Glomerular visceral epithelial cell (primary cell): ENCODE results near the gene MAP2K5.

ENCODE experiments used
- DNase-seq: peaks from one replicate; pipeline ENCODE4 v3.0.0-alpha.2; 2016; ENCODE audit errors: extremely low spot score

MAP2K5 gene

GRCh38 chr15:67824976-67825880, 282.7 kb downstream of the MAP2K5 start, which contains the start of gene SKOR1:
Gene SKOR1, plus strand, starts transcription at chr15:67825509. Its CDS starts 94 bp downstream, at chr15:67825603.
- DNase-seq: no peak

- DNase-seq: no peak
Measured at GRCh38 chr15:67825881-67826716, 283.6 kb downstream of the MAP2K5 start.

GRCh38 chr15:67826717-67827561, 284.4 kb downstream of the MAP2K5 start:
- DNase-seq: no peak

- no peak for DNase-seq
Measured at GRCh38 chr15:67827562-67828277, 285.2 kb downstream of the MAP2K5 start.

- no peak for DNase-seq
Measured at GRCh38 chr15:67828278-67828968, 285.9 kb downstream of the MAP2K5 start.

GRCh38 chr15:67828969-67829646, 286.6 kb downstream of the MAP2K5 start:
- no peak for DNase-seq

GRCh38 chr15:67829647-67830504, 287.4 kb downstream of the MAP2K5 start:
- DNase-seq: no peak

- DNase-seq: no peak
Measured at GRCh38 chr15:67831363-67831762, 288.9 kb downstream of the MAP2K5 start.

- peak; percentile 28 for DNase-seq
Measured at GRCh38 chr15:67832031-67832551, 289.6 kb downstream of the MAP2K5 start.

GRCh38 chr15:67832897-67833709, 290.6 kb downstream of the MAP2K5 start:
- DNase-seq: no peak

- peak; percentile 30 for DNase-seq
Measured at GRCh38 chr15:67833710-67834511, 291.4 kb downstream of the MAP2K5 start.

GRCh38 chr15:67834581-67835296, 292.2 kb downstream of the MAP2K5 start:
- no peak for DNase-seq

- no peak for DNase-seq
Measured at GRCh38 chr15:67835297-67836133, 293.0 kb downstream of the MAP2K5 start.

GRCh38 chr15:67836134-67836455, 293.6 kb downstream of the MAP2K5 start:
- no peak for DNase-seq

GRCh38 chr15:67836477-67836876, 294.0 kb downstream of the MAP2K5 start:
- peak; percentile 44 for DNase-seq
